ENCODE results near the gene CEBPG. TPM values are rescaled to one million over a fixed set of nuclear protein-coding genes. Genes with fewer than 3 reads are reported as not detected.

Gene CEBPG
- total RNA-seq, 6 donors from 2014 or later, result 11.5 to 44.7 (median 22.7) TPM

DNA sequence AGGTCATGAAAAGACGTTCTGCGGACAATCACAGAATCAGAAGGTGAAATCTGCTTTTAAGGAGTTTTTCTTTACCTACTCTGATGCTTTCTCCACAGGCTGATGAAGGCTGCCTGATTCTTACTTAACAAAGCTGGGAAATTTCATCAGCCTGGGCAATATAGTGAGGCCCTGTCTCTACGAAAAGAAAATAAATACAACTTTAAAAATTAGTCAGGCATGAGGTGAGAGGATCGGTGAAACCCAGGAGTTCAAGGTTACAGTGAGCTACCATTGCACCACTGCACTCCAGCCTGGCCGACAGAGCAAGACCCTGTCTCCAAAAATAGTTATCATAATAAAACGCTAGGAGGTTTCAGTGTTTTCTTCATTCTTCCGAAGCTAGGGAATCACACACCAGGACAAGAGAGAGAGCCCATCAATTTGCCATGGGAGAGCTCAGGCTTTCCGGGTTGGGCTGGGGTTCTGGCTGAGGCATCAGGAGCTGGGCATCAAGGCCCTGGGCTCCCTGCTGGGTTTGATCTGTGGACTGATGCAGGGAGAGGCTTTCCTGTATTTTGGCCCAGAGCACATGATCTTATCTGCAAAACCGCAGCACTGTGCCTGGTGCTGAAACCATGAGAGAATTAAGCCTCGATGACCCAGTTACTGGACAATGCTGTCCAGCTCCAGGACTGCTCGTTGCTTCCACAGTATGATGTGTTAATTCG, 25.1 kb upstream of the CEBPG start:
- no peak for DNase-seq
- peak in 1 of 2 donors; percentile 45 for ATAC-seq (ENCODE audit: low FRiP score in 2 of 2)
- no peak overlapping the region for H3K4me3 ChIP-seq
- H3K4me1 ChIP-seq, result peaks cover 0 to 4% (median 0%) of the 10 kb centered on the region in 4 donors
- H3K9me3 ChIP-seq, result no peaks in the 10 kb centered on the region
- H3K27ac ChIP-seq, result no peak overlapping the region
- 76 to 78% methylated on average over 12 of the region's 12 CpGs for WGBS, 2 donors
- H3K36me3 ChIP-seq, result no peaks in the 10 kb centered on the region
- TF ChIP-seq POLR2A (IDR thresholded peaks at IDR 0.05), result no peak
- TF ChIP-seq EP300 (IDR thresholded peaks at IDR 0.05), result no peak
- TF ChIP-seq POLR2AphosphoS5 (IDR thresholded peaks at IDR 0.05), result no peak
- TF ChIP-seq, protein P1, sequence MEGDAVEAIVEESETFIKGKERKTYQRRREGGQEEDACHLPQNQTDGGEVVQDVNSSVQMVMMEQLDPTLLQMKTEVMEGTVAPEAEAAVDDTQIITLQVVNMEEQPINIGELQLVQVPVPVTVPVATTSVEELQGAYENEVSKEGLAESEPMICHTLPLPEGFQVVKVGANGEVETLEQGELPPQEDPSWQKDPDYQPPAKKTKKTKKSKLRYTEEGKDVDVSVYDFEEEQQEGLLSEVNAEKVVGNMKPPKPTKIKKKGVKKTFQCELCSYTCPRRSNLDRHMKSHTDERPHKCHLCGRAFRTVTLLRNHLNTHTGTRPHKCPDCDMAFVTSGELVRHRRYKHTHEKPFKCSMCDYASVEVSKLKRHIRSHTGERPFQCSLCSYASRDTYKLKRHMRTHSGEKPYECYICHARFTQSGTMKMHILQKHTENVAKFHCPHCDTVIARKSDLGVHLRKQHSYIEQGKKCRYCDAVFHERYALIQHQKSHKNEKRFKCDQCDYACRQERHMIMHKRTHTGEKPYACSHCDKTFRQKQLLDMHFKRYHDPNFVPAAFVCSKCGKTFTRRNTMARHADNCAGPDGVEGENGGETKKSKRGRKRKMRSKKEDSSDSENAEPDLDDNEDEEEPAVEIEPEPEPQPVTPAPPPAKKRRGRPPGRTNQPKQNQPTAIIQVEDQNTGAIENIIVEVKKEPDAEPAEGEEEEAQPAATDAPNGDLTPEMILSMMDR (IDR thresholded peaks at IDR 0.05), result no peak
- H3K27me3 ChIP-seq, result no peaks in the 10 kb centered on the region

- no peak overlapping the region for H3K4me3 ChIP-seq
- ATAC-seq (ENCODE audit: low FRiP score in 2 of 2) (no peak), DNase-seq (no peak)
- no peak overlapping the region for H3K27ac ChIP-seq
- no peaks in the 10 kb centered on the region for H3K4me1 ChIP-seq
- H3K27me3 ChIP-seq, result no peaks in the 10 kb centered on the region
- WGBS, 2 donors, result 84 to 87% methylated on average over 12 of the region's 12 CpGs
- H3K9me3 ChIP-seq, result no peaks in the 10 kb centered on the region
- no peak for TF ChIP-seq EP300 (IDR thresholded peaks at IDR 0.05)
- no peak for TF ChIP-seq POLR2AphosphoS5 (IDR thresholded peaks at IDR 0.05)
- TF ChIP-seq, protein P1 (IDR thresholded peaks at IDR 0.05), result no peak
- no peak for TF ChIP-seq POLR2A (IDR thresholded peaks at IDR 0.05)
- no peaks in the 10 kb centered on the region for H3K36me3 ChIP-seq
Measured at GRCh38 chr19:33349319-33350289, 23.9 kb upstream of the CEBPG start.

GRCh38 chr19:33350538-33351309, 22.8 kb upstream of the CEBPG start:
- DNase-seq, result no peak
- H3K4me1 ChIP-seq, result no peaks in the 10 kb centered on the region
- H3K27me3 ChIP-seq, result no peaks in the 10 kb centered on the region
- no peaks in the 10 kb centered on the region for H3K9me3 ChIP-seq
- H3K4me3 ChIP-seq, result no peak overlapping the region
- TF ChIP-seq, protein P1 (IDR thresholded peaks at IDR 0.05), result no peak
- TF ChIP-seq POLR2A (IDR thresholded peaks at IDR 0.05), result no peak
- TF ChIP-seq POLR2AphosphoS5 (IDR thresholded peaks at IDR 0.05), result no peak
- TF ChIP-seq EP300 (IDR thresholded peaks at IDR 0.05), result no peak
- no peak overlapping the region for H3K27ac ChIP-seq
- 82 to 91% methylated on average over 12 of the region's 12 CpGs for WGBS, 2 donors
- peak in 1 of 2 donors; percentile 78 for ATAC-seq (ENCODE audit: low FRiP score in 2 of 2)
- no peaks in the 10 kb centered on the region for H3K36me3 ChIP-seq

GRCh38 chr19:33355535-33355934, 18.0 kb upstream of the CEBPG start:
- 61 to 85% methylated on average over 2 of the region's 2 CpGs for WGBS, 2 donors
- TF ChIP-seq, protein P1 (IDR thresholded peaks at IDR 0.05), result no peak
- no peak for TF ChIP-seq POLR2A (IDR thresholded peaks at IDR 0.05)
- no peak overlapping the region for H3K27ac ChIP-seq
- no peak overlapping the region for H3K4me3 ChIP-seq
- no peaks in the 10 kb centered on the region for H3K27me3 ChIP-seq
- no peaks in the 10 kb centered on the region for H3K36me3 ChIP-seq
- no peak for ATAC-seq (ENCODE audit: low FRiP score in 2 of 2)
- no peak for DNase-seq
- no peaks in the 10 kb centered on the region for H3K9me3 ChIP-seq
- no peaks in the 10 kb centered on the region for H3K4me1 ChIP-seq
